HepG2 (cell line): ENCODE data around the gene AIMP2. TPM values are rescaled to one million over a fixed set of nuclear protein-coding genes. Genes with fewer than 3 reads are reported as not detected.

Experiments
- GTF3A ChIP-seq: sonication (generic); formaldehyde crosslinking; conservative IDR thresholded peaks from 2 replicates; pipeline ENCODE4 v1.4.0; 2020; ENCODE audit warnings: mild to moderate bottlenecking, missing genetic modification reagents
- HOXA7 ChIP-seq: sonication (generic); formaldehyde crosslinking; IDR thresholded peaks from 2 replicates; pipeline ENCODE4 v1.8.1; 2022; ENCODE audit warnings: mild to moderate bottlenecking, missing genetic modification reagents, moderate library complexity
- JUN ChIP-seq: sonication (generic); formaldehyde crosslinking; IDR thresholded peaks from 2 replicates; pipeline ENCODE4 v1.4.0; 2020; ENCODE audit warnings: mild to moderate bottlenecking, missing genetic modification reagents
- MED13 ChIP-seq: sonication (generic); formaldehyde crosslinking; IDR thresholded peaks from 2 replicates; pipeline ENCODE4 v1.5.0; 2020; ENCODE audit warnings: missing genetic modification reagents
- PAF1 ChIP-seq: IDR thresholded peaks from 2 replicates; pipeline ENCODE4 v1.6.1; 2016; ENCODE audit warnings: missing genetic modification reagents, missing compliant biosample characterization
- PLSCR1 ChIP-seq: sonication (generic); formaldehyde crosslinking; IDR thresholded peaks from 2 replicates; pipeline ENCODE4 v1.5.0; 2020; ENCODE audit warnings: missing genetic modification reagents, mild to moderate bottlenecking, borderline replicate concordance
- SIN3B ChIP-seq: fragments of 150-350 bp; IDR thresholded peaks from 2 replicates; pipeline ENCODE4 v1.6.1; 2014; ENCODE audit warnings: low read length
- THAP11 ChIP-seq: IDR thresholded peaks from 2 replicates; pipeline ENCODE4 v1.6.1; 2016; ENCODE audit warnings: missing biosample characterization, missing genetic modification reagents
- ZBTB14 ChIP-seq: sonication (generic); formaldehyde crosslinking; IDR thresholded peaks from 2 replicates; pipeline ENCODE4 v1.4.0; 2020; ENCODE audit warnings: missing genetic modification reagents
- ZBTB26 ChIP-seq: IDR thresholded peaks from 2 replicates; pipeline ENCODE4 v1.6.1; 2016; ENCODE audit warnings: missing compliant biosample characterization, missing genetic modification reagents, borderline replicate concordance
- ZNF142 ChIP-seq: sonication (generic); formaldehyde crosslinking; IDR thresholded peaks from 2 replicates; pipeline ENCODE4 v1.4.0; 2020; ENCODE audit warnings: missing genetic modification reagents
- ZNF547 ChIP-seq: sonication (generic); formaldehyde crosslinking; IDR thresholded peaks from 2 replicates; pipeline ENCODE4 v1.5.1; 2020; ENCODE audit warnings: mild to moderate bottlenecking, missing genetic modification reagents
- ZNF567 ChIP-seq: sonication (generic); formaldehyde crosslinking; IDR thresholded peaks from 2 replicates; pipeline ENCODE4 v1.8.1; 2023; ENCODE audit warnings: mild to moderate bottlenecking, missing genetic modification reagents, borderline replicate concordance
- ZNF609 ChIP-seq: sonication (generic); formaldehyde crosslinking; IDR thresholded peaks from 2 replicates; pipeline ENCODE4 v1.4.0; 2020; ENCODE audit warnings: mild to moderate bottlenecking, missing genetic modification reagents, borderline replicate concordance
- ZNF788 ChIP-seq: sonication (generic); formaldehyde crosslinking; IDR thresholded peaks from 2 replicates; pipeline ENCODE4 v1.5.0; 2020; ENCODE audit warnings: mild to moderate bottlenecking, missing genetic modification reagents, borderline replicate concordance
- polyA plus RNA-seq, 8 experiments: library from polyadenylated mRNA; depleted of rRNA in 3 of 8; stranded (reverse) in 7 of 8; unstranded in 1 of 8; fragments of >200 nt; fragmentation: Illumina TruSeq in 4 of 8; extraction: Trizol in 4 of 8; gene quantifications; 2 replicates each; pipeline versions ENCODE4 v1.2.1 to v1.2.3, GENCODE V29; 2011 to 2016; ENCODE audit warnings: low read depth in 4 of 8, missing spikeins in 1 of 8, mixed read lengths in 1 of 8; ENCODE audit not compliant: insufficient read depth in 1 of 8
- total RNA-seq, 5 experiments: library from RNA; depleted of rRNA; stranded (reverse); fragments of >200 nt; fragmentation: Illumina TruSeq; extraction: Trizol; gene quantifications; 2 replicates each; pipeline ENCODE4 v1.2.3, GENCODE V29; 2016; ENCODE audit warnings: low read depth in 1 of 5

The AIMP2 gene
- total and polyA plus RNA-seq, 2 of the 13 experiments (the other 11 are each of a cell fraction or from before 2014, with no cell fraction given), result 38.2 to 84.9 TPM

GRCh38 chr7:6015917-6016652, 7.0 kb downstream of the AIMP2 start (continued):
- TF ChIP-seq ZNF788 (CRISPR knock-in tag) (no peak), GTF3A (no peak), PAF1 (CRISPR knock-in tag) (no peak), ZBTB26 (CRISPR knock-in tag) (no peak), ZNF609 (CRISPR knock-in tag) (no peak), ZBTB14 (no peak), HOXA7 (CRISPR knock-in tag) (no peak), ZNF567 (CRISPR knock-in tag) (no peak), PLSCR1 (no peak), SIN3B (no peak), THAP11 (CRISPR knock-in tag) (peak; percentile 24; the same call in 1 of the 2 replicates), JUN (CRISPR knock-in tag) (no peak), MED13 (CRISPR knock-in tag) (no peak), ZNF547 (CRISPR knock-in tag) (no peak), ZNF142 (no peak)
